ENCODE data around the gene TPRA1. TPM values are rescaled to one million over a fixed set of nuclear protein-coding genes. Genes with fewer than 3 reads are reported as not detected.

Gene TPRA1
- polyA plus RNA-seq, 3 donors, result 20.2 to 29.4 (median 23.4) TPM

DNA sequence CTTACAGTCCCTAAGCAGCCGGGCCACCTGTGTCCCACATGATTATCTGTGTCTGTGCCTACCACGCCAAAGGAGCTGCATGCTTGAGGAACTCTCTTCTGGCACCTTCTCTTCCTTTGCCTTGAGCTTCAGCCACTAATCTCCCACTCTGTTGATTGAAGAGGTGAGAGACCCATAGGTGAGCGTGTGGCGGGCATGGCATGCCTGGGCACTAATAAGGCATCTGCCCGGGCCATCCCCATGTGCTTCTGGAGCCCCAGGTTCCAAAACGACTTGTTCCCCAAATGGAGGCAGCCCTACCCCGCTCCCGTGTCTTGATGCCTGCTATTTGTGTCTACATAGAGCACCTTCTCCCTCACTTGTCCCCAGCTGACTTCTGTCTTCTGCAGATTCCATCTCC is 20.7 kb upstream of the TPRA1 start:
- H3K4me3 Mint-ChIP-seq, result no peak overlapping the region
- Histone ChIP-seq H2AFZ (ENCODE audit: insufficient read depth, low read depth, low read length, poor library complexity, severe bottlenecking) (no peak overlapping the region), H3K4me2 (replicated peaks; ENCODE audit: extremely low read depth, low read length, poor library complexity, severe bottlenecking) (no peak overlapping the region), H3K4me1 (ENCODE audit: control insufficient read depth in 1 of 2, insufficient read depth in 2 of 2, low read length in 2 of 2) (peaks cover 7 to 8% of the 10 kb centered on the region in 2 donors), H3K9me3 (replicated peaks in 1 of 2; ENCODE audit: control insufficient read depth in 1 of 2, insufficient read depth in 1 of 2, low read length in 2 of 2) (no peaks in the 10 kb centered on the region), H3K4me3 (replicated peaks in 1 of 3; ENCODE audit: low read depth in 2 of 3, low read length in 3 of 3) (no peak overlapping the region), H3K9ac (ENCODE audit: insufficient read depth, low read length, poor library complexity, severe bottlenecking) (no peak overlapping the region), H3K79me2 (ENCODE audit: insufficient read depth, low read length) (peaks cover 3% of the 10 kb centered on the region), H3K27ac (ENCODE audit: low read depth in 1 of 2, low read length in 2 of 2) (no peak overlapping the region), H4K20me1 (ENCODE audit: insufficient read depth, low read length) (no peaks in the 10 kb centered on the region), H3K36me3 (replicated peaks in 1 of 2; ENCODE audit: control insufficient read depth in 1 of 2, insufficient read depth in 2 of 2, low read length in 2 of 2) (peaks cover 4 to 69% of the 10 kb centered on the region in 2 donors), H3K27me3 (ENCODE audit: control insufficient read depth in 2 of 2, insufficient read depth in 2 of 2, low read length in 2 of 2) (no peaks in the 10 kb centered on the region)
- no peak for DNase-seq
- H3K27me3 Mint-ChIP-seq (ENCODE audit: low read depth in 3 of 3), result peaks cover 0 to under 1% (median 0%) of the 10 kb centered on the region in 3 donors
- TF ChIP-seq, protein P1, sequence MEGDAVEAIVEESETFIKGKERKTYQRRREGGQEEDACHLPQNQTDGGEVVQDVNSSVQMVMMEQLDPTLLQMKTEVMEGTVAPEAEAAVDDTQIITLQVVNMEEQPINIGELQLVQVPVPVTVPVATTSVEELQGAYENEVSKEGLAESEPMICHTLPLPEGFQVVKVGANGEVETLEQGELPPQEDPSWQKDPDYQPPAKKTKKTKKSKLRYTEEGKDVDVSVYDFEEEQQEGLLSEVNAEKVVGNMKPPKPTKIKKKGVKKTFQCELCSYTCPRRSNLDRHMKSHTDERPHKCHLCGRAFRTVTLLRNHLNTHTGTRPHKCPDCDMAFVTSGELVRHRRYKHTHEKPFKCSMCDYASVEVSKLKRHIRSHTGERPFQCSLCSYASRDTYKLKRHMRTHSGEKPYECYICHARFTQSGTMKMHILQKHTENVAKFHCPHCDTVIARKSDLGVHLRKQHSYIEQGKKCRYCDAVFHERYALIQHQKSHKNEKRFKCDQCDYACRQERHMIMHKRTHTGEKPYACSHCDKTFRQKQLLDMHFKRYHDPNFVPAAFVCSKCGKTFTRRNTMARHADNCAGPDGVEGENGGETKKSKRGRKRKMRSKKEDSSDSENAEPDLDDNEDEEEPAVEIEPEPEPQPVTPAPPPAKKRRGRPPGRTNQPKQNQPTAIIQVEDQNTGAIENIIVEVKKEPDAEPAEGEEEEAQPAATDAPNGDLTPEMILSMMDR (IDR thresholded peaks at IDR 0.05), result no peak
- H3K27ac Mint-ChIP-seq, result no peak overlapping the region
- intact Hi-C loops (cut with micrococcal nuclease), result no loop called here
- peaks cover 27% of the 10 kb centered on the region for H3K4me1 Mint-ChIP-seq
- H3K9me3 Mint-ChIP-seq, result no peaks in the 10 kb centered on the region
- H3K36me3 Mint-ChIP-seq, result peaks cover 50 to 67% of the 10 kb centered on the region in 2 donors
- WGBS (ENCODE audit: insufficient coverage), result 91% methylated on average over 7 of the region's 8 CpGs

DNA sequence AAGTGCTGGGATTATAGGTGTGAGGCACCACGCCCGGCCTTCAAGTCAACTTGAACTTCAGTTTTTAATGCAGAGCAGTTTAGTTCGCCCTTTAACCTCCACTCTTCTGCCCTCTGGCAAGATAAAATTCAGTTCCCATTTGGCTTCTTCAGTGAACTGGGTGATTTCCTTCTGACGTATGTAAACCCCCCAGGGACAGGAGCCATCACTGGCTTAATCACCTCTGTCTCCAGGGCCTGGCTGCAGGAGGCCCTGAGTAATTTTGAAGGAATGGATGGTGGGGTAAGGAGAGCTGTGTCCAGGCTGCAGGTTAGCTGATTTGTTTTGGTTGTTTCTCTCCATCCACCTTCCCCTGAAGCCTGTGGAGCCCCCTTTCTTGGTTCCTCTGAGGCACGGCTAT is 19.6 kb upstream of the TPRA1 start:
- peak overlapping the region in 1 of 2 donors; percentile 31 for H3K27ac ChIP-seq (ENCODE audit: low read depth in 1 of 2, low read length in 2 of 2)
- peaks cover 3% of the 10 kb centered on the region for H3K79me2 ChIP-seq (ENCODE audit: insufficient read depth, low read length)
- no peaks in the 10 kb centered on the region for H3K27me3 Mint-ChIP-seq (ENCODE audit: low read depth in 3 of 3)
- no peak overlapping the region for H3K4me3 ChIP-seq (replicated peaks in 1 of 3; ENCODE audit: low read depth in 2 of 3, low read length in 3 of 3)
- H3K36me3 ChIP-seq (replicated peaks in 1 of 2; ENCODE audit: control insufficient read depth in 1 of 2, insufficient read depth in 2 of 2, low read length in 2 of 2), result peaks cover 3 to 69% of the 10 kb centered on the region in 2 donors
- no peaks in the 10 kb centered on the region for H3K27me3 ChIP-seq (ENCODE audit: control insufficient read depth in 2 of 2, insufficient read depth in 2 of 2, low read length in 2 of 2)
- TF ChIP-seq, protein P1 (IDR thresholded peaks at IDR 0.05), result no peak
- H3K9me3 Mint-ChIP-seq, result no peaks in the 10 kb centered on the region
- H3K4me1 ChIP-seq (ENCODE audit: control insufficient read depth in 1 of 2, insufficient read depth in 2 of 2, low read length in 2 of 2), result peaks cover 7 to 8% of the 10 kb centered on the region in 2 donors
- H3K4me2 ChIP-seq (replicated peaks; ENCODE audit: extremely low read depth, low read length, poor library complexity, severe bottlenecking), result no peak overlapping the region
- no peak overlapping the region for H3K9ac ChIP-seq (ENCODE audit: insufficient read depth, low read length, poor library complexity, severe bottlenecking)
- intact Hi-C loops (cut with micrococcal nuclease), result no loop called here
- WGBS (ENCODE audit: insufficient coverage), result 91% methylated on average over 5 of the region's 5 CpGs
- peaks cover 27% of the 10 kb centered on the region for H3K4me1 Mint-ChIP-seq
- no peak overlapping the region for H2AFZ ChIP-seq (ENCODE audit: insufficient read depth, low read depth, low read length, poor library complexity, severe bottlenecking)
- H3K4me3 Mint-ChIP-seq, result no peak overlapping the region
- peaks cover 50 to 67% of the 10 kb centered on the region in 2 donors for H3K36me3 Mint-ChIP-seq
- H4K20me1 ChIP-seq (ENCODE audit: insufficient read depth, low read length), result no peaks in the 10 kb centered on the region
- peak overlapping the region in 2 of 7 donors; percentile 21 to 35 for H3K27ac Mint-ChIP-seq
- no peaks in the 10 kb centered on the region for H3K9me3 ChIP-seq (replicated peaks in 1 of 2; ENCODE audit: control insufficient read depth in 1 of 2, insufficient read depth in 1 of 2, low read length in 2 of 2)
- DNase-seq, result peak in 1 of 3 donors; percentile 37
